Astrocyte (in vitro differentiated cells and primary cell): ENCODE data around the gene SMARCD3. TPM values are rescaled to one million over a fixed set of nuclear protein-coding genes. Genes with fewer than 3 reads are reported as not detected.

ENCODE experiments used
- DNase-seq: peaks from one replicate; pipeline ENCODE4 v3.0.0-alpha.2; 2010; ENCODE audit warnings: low read depth
- FAIRE-seq: peaks from 2 replicates; lab custom pipeline; 2011; peaks lifted over from hg19 to GRCh38; lab: Jason Lieb, UNC
- H2AFZ ChIP-seq: 2 replicates; pipeline ENCODE4 v1.6.0; 2012; ENCODE audit warnings: low read depth, low read length, inconsistent platforms
- H3K27ac ChIP-seq: 2 replicates; pipeline ENCODE4 v1.5.1; 2011; ENCODE audit warnings: low read depth, low read length, inconsistent platforms
- H3K27me3 ChIP-seq: 2 replicates; pipeline ENCODE4 v1.6.0; 2011; ENCODE audit warnings: low read length, inconsistent platforms; ENCODE audit not compliant: insufficient read depth
- H3K36me3 ChIP-seq: 2 replicates; pipeline ENCODE4 v1.5.1; 2011; ENCODE audit warnings: low read length, inconsistent platforms; ENCODE audit not compliant: insufficient read depth
- H3K4me1 ChIP-seq: 2 replicates; pipeline ENCODE4 v1.5.1; 2011; ENCODE audit warnings: low read length, inconsistent platforms; ENCODE audit not compliant: insufficient read depth
- H3K4me2 ChIP-seq: 2 replicates; pipeline ENCODE4 v1.6.0; 2012; ENCODE audit warnings: low read length, inconsistent platforms
- H3K4me3 ChIP-seq: 2 replicates; pipeline ENCODE4 v1.5.1; 2011; ENCODE audit warnings: low read depth, mild to moderate bottlenecking, low read length, inconsistent platforms; ENCODE audit not compliant: insufficient read depth
- H3K79me2 ChIP-seq: 2 replicates; pipeline ENCODE4 v1.6.0; 2012; ENCODE audit warnings: mild to moderate bottlenecking, low read length, inconsistent platforms; ENCODE audit not compliant: insufficient read depth
- H3K9ac ChIP-seq: 2 replicates; pipeline ENCODE4 v1.6.0; 2012; ENCODE audit warnings: mild to moderate bottlenecking, low read length, inconsistent platforms
- H3K9me3 ChIP-seq: 2 replicates; pipeline ENCODE4 v1.5.1; 2012; ENCODE audit warnings: low read depth, mild to moderate bottlenecking, low read length, inconsistent platforms; ENCODE audit not compliant: insufficient read depth
- H4K20me1 ChIP-seq: 2 replicates; pipeline ENCODE4 v1.6.0; 2012; ENCODE audit warnings: low read length, inconsistent platforms; ENCODE audit not compliant: insufficient read depth
- H3K27ac Mint-ChIP-seq: one replicate; pipeline ENCODE4 v1.8.0; 2021; ENCODE audit warnings: mild to moderate bottlenecking, mixed read lengths; ENCODE audit not compliant: unreplicated experiment
- H3K27me3 Mint-ChIP-seq: one replicate; pipeline ENCODE4 v1.8.0; 2021; ENCODE audit warnings: low read depth, mixed read lengths; ENCODE audit not compliant: unreplicated experiment
- H3K36me3 Mint-ChIP-seq: one replicate; pipeline ENCODE4 v1.8.0; 2021; ENCODE audit warnings: low read depth, mixed read lengths; ENCODE audit not compliant: unreplicated experiment
- H3K4me1 Mint-ChIP-seq: one replicate; pipeline ENCODE4 v1.8.0; 2021; ENCODE audit warnings: low read depth, mixed read lengths; ENCODE audit not compliant: unreplicated experiment
- H3K4me3 Mint-ChIP-seq: one replicate; pipeline ENCODE4 v1.8.0; 2021; ENCODE audit warnings: mild to moderate bottlenecking, moderate library complexity, mixed read lengths; ENCODE audit not compliant: unreplicated experiment
- H3K9me3 Mint-ChIP-seq: one replicate; pipeline ENCODE4 v1.8.0; 2021; ENCODE audit warnings: mild to moderate bottlenecking, mixed read lengths; ENCODE audit not compliant: unreplicated experiment
- EZH2 ChIP-seq: IDR thresholded peaks from 2 replicates; pipeline ENCODE4 v1.6.1; 2012; ENCODE audit warnings: mild to moderate bottlenecking, low read length, inconsistent platforms; ENCODE audit not compliant: insufficient read depth
- total RNA-seq: library from RNA; stranded (reverse); gene quantifications from 2 replicates; pipeline ENCODE4 v1.2.1, GENCODE V29; 2021
- TF ChIP-seq, protein P1 (sequence below): IDR thresholded peaks from 2 replicates; pipeline ENCODE4 v1.5.1; 2011; ENCODE audit warnings: low read depth, mild to moderate bottlenecking, inconsistent platforms, low read length, moderate library complexity; ENCODE audit not compliant: insufficient read depth

Gene SMARCD3
- total RNA-seq, 1 donor from 2014 or later = 47.7 TPM

DNA sequence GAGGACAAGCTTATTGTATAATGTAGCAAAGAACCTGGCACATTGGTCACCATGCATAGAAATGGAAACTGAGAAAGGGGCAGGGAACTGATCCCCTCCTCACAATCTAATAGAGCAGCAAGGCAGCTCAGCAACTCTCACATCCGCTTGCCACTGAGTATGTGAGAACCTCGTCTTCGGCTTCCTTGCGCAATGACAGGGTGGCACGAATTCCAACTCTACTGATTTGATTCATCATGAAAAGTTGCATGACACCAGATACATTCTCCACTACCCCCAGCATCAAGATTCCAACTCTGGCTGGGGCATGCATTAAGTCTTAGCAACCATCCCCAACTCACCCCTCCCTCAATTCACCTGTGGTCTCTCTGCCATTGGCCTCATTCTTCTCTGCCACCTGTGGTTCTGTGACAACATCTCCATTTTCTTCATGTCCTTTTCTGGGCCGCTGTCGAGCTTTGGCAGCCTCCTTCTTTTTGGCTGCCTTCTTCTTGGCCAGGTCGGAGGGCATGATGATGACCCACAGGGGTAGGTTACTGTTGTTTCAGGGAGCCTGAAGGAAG is 22.5 kb downstream of the SMARCD3 start:
- peak overlapping the region; percentile 97 for H3K4me3 Mint-ChIP-seq
- Histone ChIP-seq H4K20me1 (peaks cover 23% of the 10 kb centered on the region), H3K4me2 (peak overlapping the region; percentile 94), H3K9me3 (no peaks in the 10 kb centered on the region), H3K27ac (peak overlapping the region; percentile 70), H3K79me2 (peaks cover 25% of the 10 kb centered on the region), H2AFZ (no peak overlapping the region), H3K4me3 (peak overlapping the region; percentile 89), H3K27me3 (no peaks in the 10 kb centered on the region), H3K36me3 (peaks cover 30% of the 10 kb centered on the region), H3K9ac (peak overlapping the region; percentile 91), H3K4me1 (peaks cover 14% of the 10 kb centered on the region)
- DNase-seq (no peak), FAIRE-seq (no peak)
- TF ChIP-seq, protein P1, sequence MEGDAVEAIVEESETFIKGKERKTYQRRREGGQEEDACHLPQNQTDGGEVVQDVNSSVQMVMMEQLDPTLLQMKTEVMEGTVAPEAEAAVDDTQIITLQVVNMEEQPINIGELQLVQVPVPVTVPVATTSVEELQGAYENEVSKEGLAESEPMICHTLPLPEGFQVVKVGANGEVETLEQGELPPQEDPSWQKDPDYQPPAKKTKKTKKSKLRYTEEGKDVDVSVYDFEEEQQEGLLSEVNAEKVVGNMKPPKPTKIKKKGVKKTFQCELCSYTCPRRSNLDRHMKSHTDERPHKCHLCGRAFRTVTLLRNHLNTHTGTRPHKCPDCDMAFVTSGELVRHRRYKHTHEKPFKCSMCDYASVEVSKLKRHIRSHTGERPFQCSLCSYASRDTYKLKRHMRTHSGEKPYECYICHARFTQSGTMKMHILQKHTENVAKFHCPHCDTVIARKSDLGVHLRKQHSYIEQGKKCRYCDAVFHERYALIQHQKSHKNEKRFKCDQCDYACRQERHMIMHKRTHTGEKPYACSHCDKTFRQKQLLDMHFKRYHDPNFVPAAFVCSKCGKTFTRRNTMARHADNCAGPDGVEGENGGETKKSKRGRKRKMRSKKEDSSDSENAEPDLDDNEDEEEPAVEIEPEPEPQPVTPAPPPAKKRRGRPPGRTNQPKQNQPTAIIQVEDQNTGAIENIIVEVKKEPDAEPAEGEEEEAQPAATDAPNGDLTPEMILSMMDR = no peak
- no peak for TF ChIP-seq EZH2
- peaks cover 7% of the 10 kb centered on the region for H3K36me3 Mint-ChIP-seq
- H3K9me3 Mint-ChIP-seq = no peaks in the 10 kb centered on the region
- H3K27me3 Mint-ChIP-seq = no peaks in the 10 kb centered on the region
- H3K27ac Mint-ChIP-seq = peak overlapping the region; percentile 96
- H3K4me1 Mint-ChIP-seq = peaks cover 10% of the 10 kb centered on the region

DNA sequence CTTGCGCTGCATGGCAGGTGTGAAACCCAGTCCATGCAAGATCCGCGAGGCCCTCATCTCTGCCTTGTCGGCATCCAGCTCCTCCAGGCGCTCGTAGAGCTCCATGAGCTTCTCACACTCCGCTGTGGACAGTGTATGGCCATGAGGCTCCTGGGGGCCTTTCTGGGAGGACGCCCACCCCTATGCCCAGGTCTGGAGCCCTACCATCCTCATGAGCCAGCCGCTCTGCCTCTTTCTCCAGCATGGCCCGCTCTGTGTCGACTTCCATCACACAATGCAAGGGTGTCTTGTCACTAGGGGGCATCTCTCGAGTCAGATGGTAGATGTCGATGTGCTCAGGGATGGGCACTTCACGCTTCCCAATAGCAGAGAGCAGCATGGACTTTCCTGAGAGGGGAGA is 24.8 kb downstream of the SMARCD3 start:
- TF ChIP-seq, protein P1 = no peak
- no peak for TF ChIP-seq EZH2
- Mint-ChIP-seq H3K36me3 (peaks cover 11% of the 10 kb centered on the region), H3K27ac (no peak overlapping the region), H3K4me3 (no peak overlapping the region), H3K27me3 (no peaks in the 10 kb centered on the region), H3K9me3 (no peaks in the 10 kb centered on the region), H3K4me1 (peaks cover 10% of the 10 kb centered on the region)
- Histone ChIP-seq H3K79me2 (peaks cover 25% of the 10 kb centered on the region), H3K4me3 (no peak overlapping the region), H3K27me3 (no peaks in the 10 kb centered on the region), H3K4me1 (peaks cover 14% of the 10 kb centered on the region), H3K36me3 (peaks cover 41% of the 10 kb centered on the region), H3K9me3 (no peaks in the 10 kb centered on the region), H4K20me1 (peaks cover 23% of the 10 kb centered on the region), H3K4me2 (no peak overlapping the region), H3K9ac (no peak overlapping the region), H3K27ac (no peak overlapping the region), H2AFZ (no peak overlapping the region)
- no peak for FAIRE-seq
- no peak for DNase-seq

DNA sequence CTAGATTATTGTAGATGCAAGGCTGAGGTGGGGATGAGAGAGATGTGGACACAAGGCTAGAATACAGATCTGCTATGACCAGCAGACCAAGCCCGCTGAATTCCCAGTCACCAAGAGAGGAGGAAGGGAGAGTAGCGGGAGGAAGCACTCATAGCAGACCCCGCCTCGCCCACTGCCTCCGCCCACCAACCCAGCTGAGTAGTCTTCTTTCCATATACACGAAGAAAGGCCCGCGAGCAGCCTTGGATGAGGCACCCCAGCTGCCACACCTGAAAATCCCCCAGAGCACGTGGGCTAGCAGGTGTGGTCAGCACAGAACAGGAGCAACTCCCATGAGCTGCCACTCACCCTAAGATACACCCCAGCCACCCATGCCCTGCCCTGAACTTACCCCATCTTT is 30.3 kb downstream of the SMARCD3 start:
- TF ChIP-seq, protein P1 = no peak
- no peak for TF ChIP-seq EZH2
- no peak for DNase-seq
- Mint-ChIP-seq H3K27me3 (no peaks in the 10 kb centered on the region), H3K27ac (no peak overlapping the region), H3K4me3 (no peak overlapping the region), H3K9me3 (peaks cover 2% of the 10 kb centered on the region), H3K36me3 (peaks cover 25% of the 10 kb centered on the region), H3K4me1 (no peaks in the 10 kb centered on the region)
- no peak for FAIRE-seq
- Histone ChIP-seq H3K36me3 (peaks cover 67% of the 10 kb centered on the region), H3K79me2 (no peaks in the 10 kb centered on the region), H4K20me1 (peaks cover 7% of the 10 kb centered on the region), H3K27me3 (no peaks in the 10 kb centered on the region), H3K9me3 (no peaks in the 10 kb centered on the region), H3K27ac (no peak overlapping the region), H3K4me1 (no peaks in the 10 kb centered on the region), H3K4me3 (no peak overlapping the region), H3K4me2 (no peak overlapping the region), H3K9ac (no peak overlapping the region), H2AFZ (no peak overlapping the region)
